T-helper 9 cell (primary cell): ENCODE measurements around the gene CCS.
"Not testable (repeated sequence)": the region's sequence is repeated elsewhere in the genome, so short reads cannot be mapped to it uniquely, and the experiment has no call there.

Source experiments
- DNase-seq: peaks from one replicate; pipeline ENCODE4 v3.0.0-alpha.2; 2020
- total RNA-seq, 2 donors: gene quantifications; one replicate each; lab custom pipeline; 2026; lab: John Stamatoyannopoulos, UW

CCS gene
- 15.2 to 27.6 reads per million in 2 donors for total RNA-seq

- DNase-seq, result peak; percentile 99
These were observed at the start of gene CCS, which contains the start of gene CCDC87 for GRCh38 chr11:66592457-66593302. CCS (plus strand) TSS chr11:66593185; CDS start chr11:66593262, 77 bp downstream. CCDC87 (minus strand) TSS chr11:66593063; CDS start chr11:66593015, 48 bp downstream.

GRCh38 chr11:66543263-66544107, 49.5 kb upstream of the CCS start:
- DNase-seq, result peak; percentile 45

- not testable (repeated sequence) for DNase-seq
These were observed 48.0 kb upstream of the CCS start for GRCh38 chr11:66544952-66545351.

- peak; percentile 81 for DNase-seq
These were observed 47.2 kb upstream of the CCS start, which contains the start of gene ZDHHC24 for GRCh38 chr11:66545701-66546367. ZDHHC24 (minus strand) TSS chr11:66546048; CDS start chr11:66546003, 45 bp downstream.

- peak; percentile 15 for DNase-seq
These were observed 46.5 kb upstream of the CCS start, which contains the start of gene ACTN3 for GRCh38 chr11:66546368-66546965. ACTN3 (plus strand) TSS chr11:66546903; CDS start chr11:66546938, 35 bp downstream.

- no peak for DNase-seq
These were observed 45.9 kb upstream of the CCS start for GRCh38 chr11:66546966-66547661.

GRCh38 chr11:66547662-66548009, 45.3 kb upstream of the CCS start:
- no peak for DNase-seq

- no peak for DNase-seq
These were observed 44.9 kb upstream of the CCS start for GRCh38 chr11:66548041-66548440.

- DNase-seq, result no peak
These were observed 44.0 kb upstream of the CCS start for GRCh38 chr11:66548774-66549630.

- DNase-seq, result no peak
These were observed 43.3 kb upstream of the CCS start for GRCh38 chr11:66549696-66550095.

- DNase-seq, result no peak
These were observed 42.1 kb upstream of the CCS start for GRCh38 chr11:66550887-66551286.

GRCh38 chr11:66554602-66555001, 38.4 kb upstream of the CCS start:
- no peak for DNase-seq

GRCh38 chr11:66555416-66555815, 37.6 kb upstream of the CCS start:
- DNase-seq, result no peak

GRCh38 chr11:66556086-66556485, 36.9 kb upstream of the CCS start:
- no peak for DNase-seq

- no peak for DNase-seq
These were observed 35.2 kb upstream of the CCS start for GRCh38 chr11:66557733-66558326.

GRCh38 chr11:66559142-66559865, 33.7 kb upstream of the CCS start:
- DNase-seq, result peak; percentile 28

- no peak for DNase-seq
These were observed 32.9 kb upstream of the CCS start for GRCh38 chr11:66559866-66560676.

- DNase-seq, result no peak
These were observed 31.6 kb upstream of the CCS start for GRCh38 chr11:66561178-66561974.
